NCI-H345 treated with DMSO at 0.1 percent for 48 hours (cell line): ENCODE measurements around the gene ECSCR.
A peak's percentile ranks its signal among the peaks of the same experiment; 100 is the strongest.
"Not testable (repeated sequence)": the region's sequence is repeated elsewhere in the genome, so short reads cannot be mapped to it uniquely, and the experiment has no call there.

Source experiments
- DNase-seq: peaks from one replicate; lab custom pipeline; 2025; ENCODE audit not compliant: unreplicated experiment; lab: John Stamatoyannopoulos, UW

The ECSCR gene

GRCh38 chr5:139462586-139463276, at the start of gene ECSCR:
ECSCR (minus strand) TSS chr5:139462743; CDS start chr5:139462670, 73 bp downstream.
- DNase-seq: no peak

GRCh38 chr5:139504722-139505121, 42.2 kb upstream of the ECSCR start:
- not testable (repeated sequence) for DNase-seq

GRCh38 chr5:139503879-139504278, 41.3 kb upstream of the ECSCR start:
- not testable (repeated sequence) for DNase-seq

GRCh38 chr5:139503036-139503817, 40.7 kb upstream of the ECSCR start:
- not testable (repeated sequence) for DNase-seq

GRCh38 chr5:139501381-139501780, 38.8 kb upstream of the ECSCR start:
- DNase-seq: no peak

GRCh38 chr5:139495638-139496435, 33.3 kb upstream of the ECSCR start:
- no peak for DNase-seq

GRCh38 chr5:139494832-139495231, 32.3 kb upstream of the ECSCR start:
- DNase-seq: no peak

GRCh38 chr5:139494256-139494655, 31.7 kb upstream of the ECSCR start:
- DNase-seq: no peak

- DNase-seq: no peak
These were observed 30.2 kb upstream of the ECSCR start for GRCh38 chr5:139492700-139493192.

- DNase-seq: no peak
These were observed 25.7 kb upstream of the ECSCR start for GRCh38 chr5:139488260-139488659.

GRCh38 chr5:139486201-139486600, 23.7 kb upstream of the ECSCR start:
- DNase-seq: no peak

GRCh38 chr5:139482890-139483208, 20.3 kb upstream of the ECSCR start:
- not testable (repeated sequence) for DNase-seq

GRCh38 chr5:139482050-139482889, 19.7 kb upstream of the ECSCR start, which contains the start of gene STING1:
STING1 (minus strand) TSS chr5:139482758; CDS start chr5:139481704, 1,054 bp downstream.
- peak; percentile 61 for DNase-seq

- no peak for DNase-seq
These were observed 19.1 kb upstream of the ECSCR start for GRCh38 chr5:139481580-139482049.

- DNase-seq: no peak
These were observed 18.6 kb upstream of the ECSCR start for GRCh38 chr5:139481122-139481533.

GRCh38 chr5:139479729-139480128, 17.2 kb upstream of the ECSCR start:
- DNase-seq: not testable (repeated sequence)

GRCh38 chr5:139478657-139479423, 16.3 kb upstream of the ECSCR start:
- not testable (repeated sequence) for DNase-seq

GRCh38 chr5:139475865-139476617, 13.5 kb upstream of the ECSCR start:
- DNase-seq: no peak
